ENCODE data around the gene ATP6V1B1.

- TF ChIP-seq, protein P1, sequence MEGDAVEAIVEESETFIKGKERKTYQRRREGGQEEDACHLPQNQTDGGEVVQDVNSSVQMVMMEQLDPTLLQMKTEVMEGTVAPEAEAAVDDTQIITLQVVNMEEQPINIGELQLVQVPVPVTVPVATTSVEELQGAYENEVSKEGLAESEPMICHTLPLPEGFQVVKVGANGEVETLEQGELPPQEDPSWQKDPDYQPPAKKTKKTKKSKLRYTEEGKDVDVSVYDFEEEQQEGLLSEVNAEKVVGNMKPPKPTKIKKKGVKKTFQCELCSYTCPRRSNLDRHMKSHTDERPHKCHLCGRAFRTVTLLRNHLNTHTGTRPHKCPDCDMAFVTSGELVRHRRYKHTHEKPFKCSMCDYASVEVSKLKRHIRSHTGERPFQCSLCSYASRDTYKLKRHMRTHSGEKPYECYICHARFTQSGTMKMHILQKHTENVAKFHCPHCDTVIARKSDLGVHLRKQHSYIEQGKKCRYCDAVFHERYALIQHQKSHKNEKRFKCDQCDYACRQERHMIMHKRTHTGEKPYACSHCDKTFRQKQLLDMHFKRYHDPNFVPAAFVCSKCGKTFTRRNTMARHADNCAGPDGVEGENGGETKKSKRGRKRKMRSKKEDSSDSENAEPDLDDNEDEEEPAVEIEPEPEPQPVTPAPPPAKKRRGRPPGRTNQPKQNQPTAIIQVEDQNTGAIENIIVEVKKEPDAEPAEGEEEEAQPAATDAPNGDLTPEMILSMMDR (IDR thresholded peaks at IDR 0.05), result no peak
- TF ChIP-seq ZFX (IDR thresholded peaks at IDR 0.05; ENCODE audit: borderline replicate concordance), result no peak
Measured at GRCh38 chr2:70920367-70920715, 15.4 kb upstream of the ATP6V1B1 start.
